ENCODE results near the gene TP53INP2. TPM values are rescaled to one million over a fixed set of nuclear protein-coding genes. Genes with fewer than 3 reads are reported as not detected.

Gene TP53INP2
- total and polyA plus RNA-seq, 9 of the 15 experiments (the other 6 are each of a cell fraction or from before 2014, with no cell fraction given) = 0.43 to 5.0 (median 1.3) TPM

DNA sequence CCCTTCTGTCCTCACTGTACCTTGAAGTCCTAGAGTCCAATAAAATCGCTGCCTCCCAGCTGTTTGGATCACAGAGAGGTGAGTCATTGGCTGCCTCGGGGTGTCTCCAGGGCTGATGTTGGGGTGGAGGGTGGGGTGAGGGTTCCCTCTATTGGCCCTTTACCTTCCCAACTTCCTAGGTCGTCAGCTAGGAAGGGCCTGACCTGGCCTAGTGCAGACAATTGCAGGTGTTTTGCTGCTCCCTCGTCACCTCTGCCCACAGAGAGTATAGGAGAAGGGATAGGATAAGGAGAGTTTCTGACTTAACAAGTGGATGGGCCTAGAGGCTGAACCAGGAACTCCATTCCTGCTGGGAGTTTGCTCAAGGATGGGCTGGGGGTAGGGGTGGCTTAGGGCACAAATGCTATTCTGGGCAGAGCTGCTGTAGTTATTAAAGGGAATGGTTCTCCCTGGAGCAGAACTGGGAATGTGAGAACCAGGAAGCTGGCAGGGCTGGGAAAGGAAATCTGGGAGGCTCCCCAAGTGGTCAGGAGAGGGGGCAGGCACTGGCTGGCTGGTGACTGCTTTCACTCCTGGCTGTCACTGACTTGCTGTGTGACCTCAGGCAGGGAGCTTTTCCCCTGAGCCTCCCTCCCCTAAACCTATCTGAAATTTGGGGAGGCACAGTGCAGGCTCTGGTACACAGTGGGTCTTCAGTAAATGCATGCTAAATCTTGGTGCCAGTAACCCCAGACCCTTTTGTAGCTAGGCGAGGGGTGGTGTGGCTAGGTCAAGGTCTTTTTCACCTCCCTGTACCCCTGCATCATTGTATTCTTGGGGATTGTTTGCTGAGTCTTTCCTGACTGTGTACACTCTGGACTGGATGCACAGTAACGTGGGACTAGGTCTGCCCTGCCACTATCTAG lies 1.5 kb downstream of the TP53INP2 start:
- ATAC-seq (peak; percentile 4; the same call in 1 of the 3 replicates), DNase-seq (ENCODE audit: extremely low read depth in 1 of 4, low spot score in 3 of 4) (peak; percentile 29 to 66 (median 52)), FAIRE-seq (peak; percentile 58)
- ChIA-PET CTCF (ENCODE audit: low intra/inter-chr PET ratio) (interaction anchor here (0.9 kb wide), 1 partner anchor 168 kb away, joined by 4 read pairs; no protein-coding TSS in a partner anchor), POLR2A (interaction anchor here (2.0 kb wide), 1 partner anchor 167 kb away, joined by 7 read pairs; no protein-coding TSS in a partner anchor)
- Histone ChIP-seq H3K36me3 (ENCODE audit: control insufficient read depth, insufficient read depth, low read length) (no peaks in the 10 kb centered on the region), H3K79me2 (ENCODE audit: control insufficient read depth, insufficient read depth, low read length) (no peaks in the 10 kb centered on the region), H3K4me1 (replicated peaks in 1 of 2; ENCODE audit: control insufficient read depth in 2 of 2, insufficient read depth in 2 of 2, low read length in 2 of 2) (peaks cover 16 to 38% of the 10 kb centered on the region in 2 experiments), H4K20me1 (replicated peaks; ENCODE audit: control insufficient read depth, insufficient read depth, low read length) (no peaks in the 10 kb centered on the region), H3K27me3 (ENCODE audit: control insufficient read depth in 2 of 2, insufficient read depth in 2 of 2, low read length in 2 of 2) (no peaks in the 10 kb centered on the region), H3K9me1 (ENCODE audit: control insufficient read depth, insufficient read depth, low read length) (no peaks in the 10 kb centered on the region), H2AFZ (ENCODE audit: low read depth, low read length) (peak overlapping the region; percentile 87), H3K9me3 (replicated peaks; ENCODE audit: control insufficient read depth, insufficient read depth, low read depth, low read length) (no peaks in the 10 kb centered on the region), H3K9ac (ENCODE audit: insufficient read depth in 1 of 2, low read depth in 2 of 2, low read length in 2 of 2) (peak overlapping the region in 1 of 2 experiments; percentile 87; a peak in 1 of 4 replicates), H3K4me2 (ENCODE audit: insufficient read depth, low read length) (peak overlapping the region; percentile 90), H3K27ac (ENCODE audit: extremely low read depth, low read depth, low read length) (no peak overlapping the region), H3K4me3 (no peak overlapping the region)
- BruUV-seq (replicated peaks) = no TSS peak
- 41% methylated on average over 6 of the region's 6 CpGs for WGBS (ENCODE audit: insufficient coverage, low coverage, missing lambda C conversion rate)
- in situ Hi-C loops (cut with MboI) (loop anchor here (10.0 kb wide), 2 partner anchors 171 to 391 kb away; no protein-coding TSS in a partner anchor), intact Hi-C loops (cut with micrococcal nuclease) (loop anchor here (5.0 kb wide), 1 partner anchor 513 kb away; no protein-coding TSS in a partner anchor)
- TF ChIP-seq, protein P1, sequence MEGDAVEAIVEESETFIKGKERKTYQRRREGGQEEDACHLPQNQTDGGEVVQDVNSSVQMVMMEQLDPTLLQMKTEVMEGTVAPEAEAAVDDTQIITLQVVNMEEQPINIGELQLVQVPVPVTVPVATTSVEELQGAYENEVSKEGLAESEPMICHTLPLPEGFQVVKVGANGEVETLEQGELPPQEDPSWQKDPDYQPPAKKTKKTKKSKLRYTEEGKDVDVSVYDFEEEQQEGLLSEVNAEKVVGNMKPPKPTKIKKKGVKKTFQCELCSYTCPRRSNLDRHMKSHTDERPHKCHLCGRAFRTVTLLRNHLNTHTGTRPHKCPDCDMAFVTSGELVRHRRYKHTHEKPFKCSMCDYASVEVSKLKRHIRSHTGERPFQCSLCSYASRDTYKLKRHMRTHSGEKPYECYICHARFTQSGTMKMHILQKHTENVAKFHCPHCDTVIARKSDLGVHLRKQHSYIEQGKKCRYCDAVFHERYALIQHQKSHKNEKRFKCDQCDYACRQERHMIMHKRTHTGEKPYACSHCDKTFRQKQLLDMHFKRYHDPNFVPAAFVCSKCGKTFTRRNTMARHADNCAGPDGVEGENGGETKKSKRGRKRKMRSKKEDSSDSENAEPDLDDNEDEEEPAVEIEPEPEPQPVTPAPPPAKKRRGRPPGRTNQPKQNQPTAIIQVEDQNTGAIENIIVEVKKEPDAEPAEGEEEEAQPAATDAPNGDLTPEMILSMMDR (IDR thresholded peaks at IDR 0.05 in 2 of 3, conservative IDR thresholded peaks at IDR 0.05 in 1 of 3; ENCODE audit: insufficient read depth in 2 of 3, low read depth in 1 of 3, low read length in 3 of 3) = peak; percentile 46 to 63 (median 53); a peak in 4 of 6 replicates
- TF ChIP-seq, protein P2, sequence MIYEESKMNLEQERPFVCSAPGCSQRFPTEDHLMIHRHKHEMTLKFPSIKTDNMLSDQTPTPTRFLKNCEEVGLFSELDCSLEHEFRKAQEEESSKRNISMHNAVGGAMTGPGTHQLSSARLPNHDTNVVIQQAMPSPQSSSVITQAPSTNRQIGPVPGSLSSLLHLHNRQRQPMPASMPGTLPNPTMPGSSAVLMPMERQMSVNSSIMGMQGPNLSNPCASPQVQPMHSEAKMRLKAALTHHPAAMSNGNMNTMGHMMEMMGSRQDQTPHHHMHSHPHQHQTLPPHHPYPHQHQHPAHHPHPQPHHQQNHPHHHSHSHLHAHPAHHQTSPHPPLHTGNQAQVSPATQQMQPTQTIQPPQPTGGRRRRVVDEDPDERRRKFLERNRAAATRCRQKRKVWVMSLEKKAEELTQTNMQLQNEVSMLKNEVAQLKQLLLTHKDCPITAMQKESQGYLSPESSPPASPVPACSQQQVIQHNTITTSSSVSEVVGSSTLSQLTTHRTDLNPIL (CRISPR knock-in tag; IDR thresholded peaks at IDR 0.05) = no peak
- TF ChIP-seq DACH1 (IDR thresholded peaks at IDR 0.05; ENCODE audit: partially characterized antibody) = peak; percentile 80
- TF ChIP-seq, protein P3, sequence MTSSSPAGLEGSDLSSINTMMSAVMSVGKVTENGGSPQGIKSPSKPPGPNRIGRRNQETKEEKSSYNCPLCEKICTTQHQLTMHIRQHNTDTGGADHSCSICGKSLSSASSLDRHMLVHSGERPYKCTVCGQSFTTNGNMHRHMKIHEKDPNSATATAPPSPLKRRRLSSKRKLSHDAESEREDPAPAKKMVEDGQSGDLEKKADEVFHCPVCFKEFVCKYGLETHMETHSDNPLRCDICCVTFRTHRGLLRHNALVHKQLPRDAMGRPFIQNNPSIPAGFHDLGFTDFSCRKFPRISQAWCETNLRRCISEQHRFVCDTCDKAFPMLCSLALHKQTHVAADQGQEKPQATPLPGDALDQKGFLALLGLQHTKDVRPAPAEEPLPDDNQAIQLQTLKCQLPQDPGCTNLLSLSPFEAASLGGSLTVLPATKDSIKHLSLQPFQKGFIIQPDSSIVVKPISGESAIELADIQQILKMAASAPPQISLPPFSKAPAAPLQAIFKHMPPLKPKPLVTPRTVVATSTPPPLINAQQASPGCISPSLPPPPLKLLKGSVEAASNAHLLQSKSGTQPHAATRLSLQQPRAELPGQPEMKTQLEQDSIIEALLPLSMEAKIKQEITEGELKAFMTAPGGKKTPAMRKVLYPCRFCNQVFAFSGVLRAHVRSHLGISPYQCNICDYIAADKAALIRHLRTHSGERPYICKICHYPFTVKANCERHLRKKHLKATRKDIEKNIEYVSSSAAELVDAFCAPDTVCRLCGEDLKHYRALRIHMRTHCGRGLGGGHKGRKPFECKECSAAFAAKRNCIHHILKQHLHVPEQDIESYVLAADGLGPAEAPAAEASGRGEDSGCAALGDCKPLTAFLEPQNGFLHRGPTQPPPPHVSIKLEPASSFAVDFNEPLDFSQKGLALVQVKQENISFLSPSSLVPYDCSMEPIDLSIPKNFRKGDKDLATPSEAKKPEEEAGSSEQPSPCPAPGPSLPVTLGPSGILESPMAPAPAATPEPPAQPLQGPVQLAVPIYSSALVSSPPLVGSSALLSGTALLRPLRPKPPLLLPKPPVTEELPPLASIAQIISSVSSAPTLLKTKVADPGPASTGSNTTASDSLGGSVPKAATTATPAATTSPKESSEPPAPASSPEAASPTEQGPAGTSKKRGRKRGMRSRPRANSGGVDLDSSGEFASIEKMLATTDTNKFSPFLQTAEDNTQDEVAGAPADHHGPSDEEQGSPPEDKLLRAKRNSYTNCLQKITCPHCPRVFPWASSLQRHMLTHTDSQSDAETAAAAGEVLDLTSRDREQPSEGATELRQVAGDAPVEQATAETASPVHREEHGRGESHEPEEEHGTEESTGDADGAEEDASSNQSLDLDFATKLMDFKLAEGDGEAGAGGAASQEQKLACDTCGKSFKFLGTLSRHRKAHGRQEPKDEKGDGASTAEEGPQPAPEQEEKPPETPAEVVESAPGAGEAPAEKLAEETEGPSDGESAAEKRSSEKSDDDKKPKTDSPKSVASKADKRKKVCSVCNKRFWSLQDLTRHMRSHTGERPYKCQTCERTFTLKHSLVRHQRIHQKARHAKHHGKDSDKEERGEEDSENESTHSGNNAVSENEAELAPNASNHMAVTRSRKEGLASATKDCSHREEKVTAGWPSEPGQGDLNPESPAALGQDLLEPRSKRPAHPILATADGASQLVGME (CRISPR knock-in tag; IDR thresholded peaks at IDR 0.05) = no peak
- TF ChIP-seq, protein P4, sequence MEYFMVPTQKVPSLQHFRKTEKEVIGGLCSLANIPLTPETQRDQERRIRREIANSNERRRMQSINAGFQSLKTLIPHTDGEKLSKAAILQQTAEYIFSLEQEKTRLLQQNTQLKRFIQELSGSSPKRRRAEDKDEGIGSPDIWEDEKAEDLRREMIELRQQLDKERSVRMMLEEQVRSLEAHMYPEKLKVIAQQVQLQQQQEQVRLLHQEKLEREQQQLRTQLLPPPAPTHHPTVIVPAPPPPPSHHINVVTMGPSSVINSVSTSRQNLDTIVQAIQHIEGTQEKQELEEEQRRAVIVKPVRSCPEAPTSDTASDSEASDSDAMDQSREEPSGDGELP (CRISPR knock-in tag; IDR thresholded peaks at IDR 0.05; ENCODE audit: borderline replicate concordance) = peak; percentile 87
- no peak for TF ChIP-seq EGR1 (conservative IDR thresholded peaks at IDR 0.05)
